Osteoblast (primary cell): ENCODE measurements around the gene MEPE. TPM values are rescaled to one million over a fixed set of nuclear protein-coding genes. Genes with fewer than 3 reads are reported as not detected.
A peak's percentile ranks its signal among the peaks of the same experiment; 100 is the strongest.

ENCODE experiments used
- DNase-seq: peaks from one replicate; pipeline ENCODE4 v3.0.0; 2011; ENCODE audit warnings: low spot score, mixed read lengths; ENCODE audit not compliant: insufficient read length; ENCODE audit errors: missing footprints
- H2AFZ ChIP-seq: 2 replicates; pipeline ENCODE4 v1.6.0; 2011; ENCODE audit warnings: mild to moderate bottlenecking, low read length
- H3K27ac ChIP-seq: 2 replicates; pipeline ENCODE4 v1.5.1; 2011; ENCODE audit warnings: mild to moderate bottlenecking, low read depth, low read length, moderate library complexity
- H3K27me3 ChIP-seq: 2 replicates; pipeline ENCODE4 v1.6.0; 2012; ENCODE audit warnings: mild to moderate bottlenecking, control low read depth, inconsistent platforms, low read length, moderate library complexity; ENCODE audit not compliant: insufficient read depth
- H3K36me3 ChIP-seq: 2 replicates; pipeline ENCODE4 v1.5.1; 2011; ENCODE audit warnings: mild to moderate bottlenecking, low read length, control low read depth, moderate library complexity; ENCODE audit not compliant: insufficient read depth
- H3K4me1 ChIP-seq: 2 replicates; pipeline ENCODE4 v1.5.1; 2011; ENCODE audit warnings: mild to moderate bottlenecking, low read length, control low read depth, moderate library complexity; ENCODE audit not compliant: insufficient read depth
- H3K4me2 ChIP-seq: 2 replicates; pipeline ENCODE4 v1.6.0; 2011; ENCODE audit warnings: mild to moderate bottlenecking, low read length; ENCODE audit not compliant: insufficient read depth
- H3K4me3 ChIP-seq: fragments of 200-600 bp; sonication (generic); 3 replicates; pipeline ENCODE4 v1.5.1; 2012; ENCODE audit warnings: mild to moderate bottlenecking, low read length, inconsistent platforms; ENCODE audit not compliant: insufficient read depth
- H3K79me2 ChIP-seq: 2 replicates; pipeline ENCODE4 v1.6.0; 2012; ENCODE audit warnings: mild to moderate bottlenecking, low read length, control low read depth, inconsistent platforms; ENCODE audit not compliant: insufficient read depth
- H3K9me3 ChIP-seq: 2 replicates; pipeline ENCODE4 v1.5.1; 2011; ENCODE audit warnings: low read depth, low read length, control low read depth
- H4K20me1 ChIP-seq: 2 replicates; pipeline ENCODE4 v1.6.0; 2012; ENCODE audit warnings: mild to moderate bottlenecking, low read length, control low read depth; ENCODE audit not compliant: insufficient read depth
- total RNA-seq: library from RNA; depleted of rRNA; stranded (reverse); fragments of >200 nt; gene quantifications from 2 replicates; pipeline ENCODE4 v1.2.3, GENCODE V29; 2012
- TF ChIP-seq, protein P1 (sequence below): IDR thresholded peaks from 2 replicates; pipeline ENCODE4 v1.5.1; 2011; ENCODE audit warnings: mild to moderate bottlenecking, low read depth, low read length, moderate library complexity; ENCODE audit errors: extremely low read depth

MEPE gene
- total RNA-seq, 1 donor, result not detected

DNA sequence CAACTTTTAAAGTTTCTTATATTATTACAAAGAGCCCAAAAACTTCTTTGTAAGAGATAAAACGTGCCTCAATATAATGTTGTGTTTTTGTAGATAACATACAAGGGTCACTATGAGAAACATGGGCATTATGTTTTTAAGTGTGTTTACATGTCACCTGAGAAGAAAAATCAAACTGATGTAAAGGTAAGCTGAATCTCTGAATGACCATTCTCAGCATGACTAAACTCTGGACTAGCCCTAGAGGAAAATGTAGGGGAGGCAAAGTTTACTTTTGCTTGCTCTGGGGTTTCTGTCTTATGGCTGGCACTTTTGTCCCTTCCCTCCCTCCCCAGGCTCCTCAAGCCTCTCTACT lies 6.8 kb downstream of the MEPE start:
- no peaks in the 10 kb centered on the region for H3K27me3 ChIP-seq
- H3K79me2 ChIP-seq, result no peaks in the 10 kb centered on the region
- no peaks in the 10 kb centered on the region for H4K20me1 ChIP-seq
- no peaks in the 10 kb centered on the region for H3K36me3 ChIP-seq
- no peaks in the 10 kb centered on the region for H3K9me3 ChIP-seq
- H3K4me3 ChIP-seq, result no peak overlapping the region
- H3K4me2 ChIP-seq, result no peak overlapping the region
- no peak overlapping the region for H2AFZ ChIP-seq
- DNase-seq, result no peak
- H3K27ac ChIP-seq, result no peak overlapping the region
- TF ChIP-seq, protein P1, sequence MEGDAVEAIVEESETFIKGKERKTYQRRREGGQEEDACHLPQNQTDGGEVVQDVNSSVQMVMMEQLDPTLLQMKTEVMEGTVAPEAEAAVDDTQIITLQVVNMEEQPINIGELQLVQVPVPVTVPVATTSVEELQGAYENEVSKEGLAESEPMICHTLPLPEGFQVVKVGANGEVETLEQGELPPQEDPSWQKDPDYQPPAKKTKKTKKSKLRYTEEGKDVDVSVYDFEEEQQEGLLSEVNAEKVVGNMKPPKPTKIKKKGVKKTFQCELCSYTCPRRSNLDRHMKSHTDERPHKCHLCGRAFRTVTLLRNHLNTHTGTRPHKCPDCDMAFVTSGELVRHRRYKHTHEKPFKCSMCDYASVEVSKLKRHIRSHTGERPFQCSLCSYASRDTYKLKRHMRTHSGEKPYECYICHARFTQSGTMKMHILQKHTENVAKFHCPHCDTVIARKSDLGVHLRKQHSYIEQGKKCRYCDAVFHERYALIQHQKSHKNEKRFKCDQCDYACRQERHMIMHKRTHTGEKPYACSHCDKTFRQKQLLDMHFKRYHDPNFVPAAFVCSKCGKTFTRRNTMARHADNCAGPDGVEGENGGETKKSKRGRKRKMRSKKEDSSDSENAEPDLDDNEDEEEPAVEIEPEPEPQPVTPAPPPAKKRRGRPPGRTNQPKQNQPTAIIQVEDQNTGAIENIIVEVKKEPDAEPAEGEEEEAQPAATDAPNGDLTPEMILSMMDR, result no peak
- peaks cover 30% of the 10 kb centered on the region for H3K4me1 ChIP-seq

DNA sequence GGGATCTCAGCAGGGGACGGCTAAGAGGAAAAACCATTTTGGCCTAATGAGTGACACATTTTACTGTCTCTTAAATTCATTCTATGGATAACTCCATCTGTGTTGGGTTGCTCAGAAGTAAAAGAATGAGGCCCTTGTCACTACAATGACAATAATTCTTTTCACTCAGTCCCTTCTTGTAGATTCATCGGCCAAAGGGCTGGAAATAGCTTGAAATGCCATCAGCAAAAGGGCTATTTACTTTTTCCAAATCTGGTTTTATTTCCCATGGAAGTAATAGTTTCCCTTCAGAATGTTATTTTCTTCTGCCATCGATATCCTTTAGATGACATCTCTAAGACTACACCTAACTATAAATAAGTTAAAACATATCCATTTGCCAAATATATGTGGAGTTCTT lies 7.4 kb downstream of the MEPE start:
- no peak for DNase-seq
- Histone ChIP-seq H3K4me1 (peaks cover 26% of the 10 kb centered on the region), H3K9me3 (no peaks in the 10 kb centered on the region), H3K27ac (no peak overlapping the region), H3K79me2 (no peaks in the 10 kb centered on the region), H2AFZ (no peak overlapping the region), H3K36me3 (no peaks in the 10 kb centered on the region), H3K4me3 (no peak overlapping the region), H3K27me3 (no peaks in the 10 kb centered on the region), H4K20me1 (no peaks in the 10 kb centered on the region), H3K4me2 (no peak overlapping the region)
- TF ChIP-seq, protein P1, result no peak

DNA sequence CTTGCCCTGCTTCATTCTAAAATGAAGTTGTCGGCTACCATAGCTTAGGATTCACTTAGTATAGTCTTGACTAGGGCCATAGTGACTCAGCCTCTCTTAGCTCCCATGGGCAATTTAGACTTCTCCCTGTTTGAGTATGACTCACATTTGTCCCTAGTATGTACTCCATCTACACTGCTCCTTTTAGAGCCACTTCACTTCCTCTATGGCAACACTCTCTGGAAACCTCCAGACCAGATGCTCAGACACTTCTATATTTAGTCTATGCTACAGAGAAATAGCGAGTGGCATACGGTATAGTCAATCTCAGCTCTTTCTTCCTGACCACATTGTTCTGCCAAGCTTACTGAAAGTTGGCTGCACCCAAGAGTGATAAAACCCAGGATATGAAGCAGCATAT lies 11.2 kb downstream of the MEPE start:
- peak overlapping the region; percentile 40 for H3K4me3 ChIP-seq
- no peaks in the 10 kb centered on the region for H3K79me2 ChIP-seq
- H3K36me3 ChIP-seq, result no peaks in the 10 kb centered on the region
- no peaks in the 10 kb centered on the region for H4K20me1 ChIP-seq
- peaks cover 3% of the 10 kb centered on the region for H3K27me3 ChIP-seq
- TF ChIP-seq, protein P1, result no peak
- H2AFZ ChIP-seq, result peak overlapping the region; percentile 81
- H3K27ac ChIP-seq, result peak overlapping the region; percentile 54
- H3K4me1 ChIP-seq, result peaks cover 14% of the 10 kb centered on the region
- DNase-seq, result no peak
- peak overlapping the region; percentile 71 for H3K4me2 ChIP-seq
- no peaks in the 10 kb centered on the region for H3K9me3 ChIP-seq

DNA sequence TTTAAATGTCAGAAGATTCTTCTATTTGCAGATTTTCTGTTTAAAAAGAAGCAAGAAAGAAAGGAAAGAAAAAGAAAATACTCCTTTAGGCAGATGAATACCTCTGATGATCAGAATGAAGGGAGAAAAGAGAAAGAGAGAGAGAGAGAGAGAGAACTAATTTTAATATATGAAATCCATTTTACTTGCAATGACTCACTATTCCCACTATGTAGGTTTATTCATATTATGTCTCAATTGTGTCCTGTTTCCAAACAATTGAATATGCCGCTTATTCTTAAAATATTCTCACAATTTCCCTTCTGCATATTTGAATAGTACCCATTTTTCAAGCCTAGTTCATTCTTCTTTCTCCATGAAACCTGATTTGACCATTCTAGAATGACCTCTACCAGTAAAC lies 11.7 kb downstream of the MEPE start:
- TF ChIP-seq, protein P1, result no peak
- Histone ChIP-seq H3K79me2 (no peaks in the 10 kb centered on the region), H3K4me2 (peak overlapping the region; percentile 71), H3K27me3 (peaks cover 3% of the 10 kb centered on the region), H2AFZ (peak overlapping the region; percentile 81), H3K36me3 (no peaks in the 10 kb centered on the region), H3K4me1 (peaks cover 10% of the 10 kb centered on the region), H3K9me3 (no peaks in the 10 kb centered on the region), H3K4me3 (peak overlapping the region; percentile 40), H4K20me1 (no peaks in the 10 kb centered on the region), H3K27ac (peak overlapping the region; percentile 54)
- DNase-seq, result no peak
